GM12875 (cell line): ENCODE data around the gene ACACA.

Experiments used
- H3K4me3 ChIP-seq: one replicate; pipeline ENCODE4 v1.5.1; 2011; ENCODE audit warnings: low read depth, low read length, control low read depth
- CTCF ChIP-seq: IDR thresholded peaks from 2 replicates; pipeline ENCODE4 v1.5.1; 2011; ENCODE audit warnings: low read depth, mild to moderate bottlenecking, control low read depth, inconsistent platforms, low read length, moderate library complexity, borderline replicate concordance; ENCODE audit not compliant: insufficient read depth

Gene ACACA

DNA sequence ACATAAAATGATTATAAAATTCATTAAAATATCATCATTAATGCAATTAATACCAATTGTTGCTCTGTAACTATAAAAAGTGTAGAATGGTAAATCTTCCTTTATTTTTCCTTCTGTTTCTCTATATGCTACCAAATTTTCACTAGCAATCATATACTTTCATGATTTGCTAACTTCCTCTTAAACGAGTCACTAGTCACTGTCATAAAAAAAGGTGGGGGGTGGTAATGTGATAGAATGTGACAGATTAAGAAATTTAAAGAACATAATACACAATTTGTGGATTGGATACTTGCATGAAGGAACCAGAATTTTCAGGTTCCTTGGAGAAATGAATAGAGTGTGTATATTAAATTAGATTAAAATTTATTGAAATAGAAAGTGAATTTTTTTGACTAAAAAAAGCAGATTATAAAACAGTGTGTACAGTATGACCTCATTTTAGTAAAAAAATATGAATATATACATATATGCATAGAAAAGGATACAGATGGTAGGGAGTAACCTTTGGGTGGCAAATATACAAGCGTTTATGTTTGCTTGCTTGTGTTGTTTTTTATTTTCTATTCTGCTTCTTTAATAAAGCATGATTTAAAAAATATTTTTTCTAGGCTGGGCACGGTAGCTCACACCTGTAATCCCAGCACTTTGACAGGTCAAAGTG is 87.6 kb downstream of the ACACA start:
- no peak for TF ChIP-seq CTCF
- no peak overlapping the region for H3K4me3 ChIP-seq

GRCh38 chr17:37317867-37318266 is 88.8 kb downstream of the ACACA start:
- no peak overlapping the region for H3K4me3 ChIP-seq
- no peak for TF ChIP-seq CTCF

DNA sequence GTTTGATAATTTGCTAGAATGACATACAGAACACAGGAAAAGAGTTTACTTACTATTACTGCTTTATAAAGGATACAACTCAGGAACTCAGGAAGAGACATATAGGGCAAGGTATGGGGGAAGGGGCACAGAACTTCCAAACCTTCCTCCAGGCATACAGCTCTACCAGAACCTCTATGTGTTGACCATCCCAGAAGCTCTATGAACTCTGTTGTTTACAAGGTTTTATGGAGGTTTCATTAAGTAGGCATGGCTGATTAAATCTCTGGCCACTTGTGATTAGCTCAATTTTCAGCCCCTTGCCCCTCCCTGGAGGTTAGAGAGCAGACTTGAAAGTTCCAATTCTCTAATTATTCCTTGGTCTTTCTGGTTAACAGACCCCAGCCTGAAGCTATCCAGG is 91.0 kb downstream of the ACACA start:
- no peak for TF ChIP-seq CTCF
- H3K4me3 ChIP-seq, result no peak overlapping the region

GRCh38 chr17:37312137-37312923 is 94.3 kb downstream of the ACACA start:
- TF ChIP-seq CTCF, result no peak
- H3K4me3 ChIP-seq, result no peak overlapping the region

DNA sequence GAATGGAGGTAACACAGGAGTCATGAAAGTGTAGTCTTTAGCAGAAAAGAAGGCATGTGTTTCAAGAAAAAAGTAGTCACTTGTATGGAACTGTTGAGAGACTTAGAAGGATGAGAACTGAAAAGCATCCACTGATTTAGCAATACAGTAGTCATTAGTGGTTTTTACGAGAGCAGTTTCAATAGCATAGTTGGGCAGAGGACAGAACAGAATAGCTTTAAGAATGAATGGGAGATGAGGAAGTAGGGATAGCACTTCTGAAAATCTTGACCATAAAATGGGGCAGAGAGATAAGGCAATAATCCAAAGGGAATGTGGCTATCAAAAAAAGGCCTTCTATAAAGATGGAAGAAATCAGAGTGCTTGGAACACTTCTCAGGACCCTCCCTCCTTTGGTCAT is 95.7 kb downstream of the ACACA start:
- TF ChIP-seq CTCF, result no peak
- no peak overlapping the region for H3K4me3 ChIP-seq

DNA sequence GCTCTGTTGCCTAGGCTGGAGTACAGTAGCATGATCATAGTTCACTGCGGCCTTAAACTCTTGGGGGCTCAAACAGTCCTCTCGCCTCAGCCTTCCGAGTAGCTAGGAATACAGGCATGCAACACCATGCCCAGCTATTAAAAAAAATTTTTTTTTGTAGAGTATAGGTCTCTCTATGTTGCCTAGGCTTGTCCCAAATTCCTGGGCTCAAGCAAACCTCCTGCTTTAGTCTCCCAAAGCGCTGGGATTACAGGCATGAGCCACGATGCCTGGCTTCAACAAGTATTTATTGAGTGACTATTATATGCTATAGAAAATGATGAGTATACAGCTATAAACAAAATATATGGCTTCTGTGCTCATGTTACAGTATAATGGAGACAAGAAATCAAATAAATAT is 97.6 kb downstream of the ACACA start:
- no peak overlapping the region for H3K4me3 ChIP-seq
- TF ChIP-seq CTCF, result no peak

GRCh38 chr17:37305406-37305905 is 101.2 kb downstream of the ACACA start:
- TF ChIP-seq CTCF, result no peak
- H3K4me3 ChIP-seq, result no peak overlapping the region
